ENCODE results near the gene PCBP3. TPM values are rescaled to one million over a fixed set of nuclear protein-coding genes. Genes with fewer than 3 reads are reported as not detected.

The PCBP3 gene
- total and polyA plus RNA-seq, 2 of the 13 experiments (the other 11 are each of a cell fraction or from before 2014, with no cell fraction given): not detected

DNA sequence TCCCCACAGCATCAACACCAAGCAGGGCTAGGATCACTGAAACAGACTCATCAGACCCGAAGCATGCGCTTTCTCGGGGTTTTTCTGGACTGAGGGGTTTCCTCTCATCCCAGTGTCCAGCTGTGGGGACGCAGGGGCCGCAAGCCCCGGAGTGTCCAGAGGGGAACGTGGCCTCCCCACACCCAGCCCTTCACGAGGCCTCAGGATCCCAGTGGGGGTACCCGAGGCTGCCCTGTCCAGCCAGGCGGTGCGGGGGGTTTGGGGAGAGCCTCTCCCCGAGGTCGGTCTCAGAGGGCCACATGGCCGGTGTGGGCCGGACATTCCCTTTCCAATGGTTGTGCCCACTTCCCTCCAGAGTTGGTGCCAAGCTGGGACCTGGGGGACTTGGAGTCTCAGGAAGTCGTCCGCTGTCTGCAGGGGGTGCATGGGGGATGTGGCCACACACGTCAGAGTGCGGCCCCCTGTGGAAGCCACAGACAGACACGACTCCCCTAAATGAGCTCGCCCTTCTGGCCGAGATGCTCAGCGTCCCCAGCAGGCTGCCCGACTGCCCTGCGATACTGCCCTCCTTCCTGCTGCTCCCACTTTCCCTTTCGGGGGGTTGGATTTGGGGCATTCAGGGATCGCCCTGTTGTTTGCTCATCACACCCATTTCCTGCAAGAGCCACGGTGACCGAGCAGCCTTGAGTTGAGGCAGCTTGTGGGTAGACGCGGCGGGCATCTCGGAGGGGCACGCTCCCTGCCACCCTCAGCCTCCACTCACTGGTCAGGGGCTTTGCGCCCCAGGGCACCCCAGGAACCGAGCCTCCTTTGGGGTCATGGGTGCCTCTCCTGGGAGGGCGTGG lies 342.2 kb downstream of the PCBP3 start:
- H3K4me3 ChIP-seq (replicated peaks in 1 of 3; ENCODE audit: insufficient read depth in 1 of 3, low read depth in 2 of 3, low read length in 3 of 3): no peak overlapping the region
- H3K9ac ChIP-seq (ENCODE audit: insufficient read depth, low read depth, low read length): no peak overlapping the region
- ATAC-seq (no peak), DNase-seq (ENCODE audit: low spot score) (no peak), FAIRE-seq (no peak)
- ChIA-PET CTCF (ENCODE audit: low intra/inter-chr PET ratio, low total read pairs) (no interaction called here), POLR2A (no interaction called here)
- no peak overlapping the region for H2AFZ ChIP-seq (ENCODE audit: low read length)
- no peaks in the 10 kb centered on the region for H3K9me3 ChIP-seq (ENCODE audit: low read length)
- no peaks in the 10 kb centered on the region for H3K79me2 ChIP-seq (ENCODE audit: insufficient read depth, low read length)
- no peaks in the 10 kb centered on the region for H3K36me3 ChIP-seq (replicated peaks in 1 of 2; ENCODE audit: control insufficient read depth in 1 of 2, insufficient read depth in 2 of 2, low read length in 2 of 2)
- intact Hi-C loops (cut with micrococcal nuclease; ENCODE audit: unreplicated experiment): no loop called here
- WGBS (ENCODE audit: low lambda C conversion rate): 90% methylated on average over 20 of the region's 37 CpGs
- no peak overlapping the region for H3K27ac ChIP-seq (ENCODE audit: extremely low read length, insufficient read depth, low read length)
- no TSS peak for BruUV-seq (replicated peaks)
- in situ Hi-C loops (cut with HindIII; ENCODE audit: extremely low pct_ligation_motif_present, low pct_unique_long_range_greater_than_20kb): no loop called here
- peaks cover 3 to 16% of the 10 kb centered on the region in 2 experiments; a peak in 4 of 5 replicates for H3K27me3 ChIP-seq (ENCODE audit: control insufficient read depth in 1 of 2, insufficient read depth in 2 of 2, low read length in 2 of 2)
- peaks cover 16% of the 10 kb centered on the region for H3K4me1 ChIP-seq (ENCODE audit: insufficient read depth, low read length)
- H3K4me2 ChIP-seq (ENCODE audit: low read depth, low read length): no peak overlapping the region
- no peaks in the 10 kb centered on the region for H4K20me1 ChIP-seq (ENCODE audit: insufficient read depth, low read length)
- TF ChIP-seq RFXANK (CRISPR knock-in tag; IDR thresholded peaks at IDR 0.05): no peak
- no peak for TF ChIP-seq ZNF558 (CRISPR knock-in tag; IDR thresholded peaks at IDR 0.05; ENCODE audit: borderline replicate concordance)
- TF ChIP-seq RXRB (CRISPR knock-in tag; IDR thresholded peaks at IDR 0.05; ENCODE audit: borderline replicate concordance): no peak
- TF ChIP-seq, protein P1, sequence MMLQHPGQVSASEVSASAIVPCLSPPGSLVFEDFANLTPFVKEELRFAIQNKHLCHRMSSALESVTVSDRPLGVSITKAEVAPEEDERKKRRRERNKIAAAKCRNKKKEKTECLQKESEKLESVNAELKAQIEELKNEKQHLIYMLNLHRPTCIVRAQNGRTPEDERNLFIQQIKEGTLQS (CRISPR knock-in tag; IDR thresholded peaks at IDR 0.05): no peak
- TF ChIP-seq, protein P2, sequence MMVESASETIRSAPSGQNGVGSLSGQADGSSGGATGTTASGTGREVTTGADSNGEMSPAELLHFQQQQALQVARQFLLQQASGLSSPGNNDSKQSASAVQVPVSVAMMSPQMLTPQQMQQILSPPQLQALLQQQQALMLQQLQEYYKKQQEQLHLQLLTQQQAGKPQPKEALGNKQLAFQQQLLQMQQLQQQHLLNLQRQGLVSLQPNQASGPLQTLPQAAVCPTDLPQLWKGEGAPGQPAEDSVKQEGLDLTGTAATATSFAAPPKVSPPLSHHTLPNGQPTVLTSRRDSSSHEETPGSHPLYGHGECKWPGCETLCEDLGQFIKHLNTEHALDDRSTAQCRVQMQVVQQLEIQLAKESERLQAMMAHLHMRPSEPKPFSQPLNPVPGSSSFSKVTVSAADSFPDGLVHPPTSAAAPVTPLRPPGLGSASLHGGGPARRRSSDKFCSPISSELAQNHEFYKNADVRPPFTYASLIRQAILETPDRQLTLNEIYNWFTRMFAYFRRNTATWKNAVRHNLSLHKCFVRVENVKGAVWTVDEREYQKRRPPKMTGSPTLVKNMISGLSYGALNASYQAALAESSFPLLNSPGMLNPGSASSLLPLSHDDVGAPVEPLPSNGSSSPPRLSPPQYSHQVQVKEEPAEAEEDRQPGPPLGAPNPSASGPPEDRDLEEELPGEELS (CRISPR knock-in tag; IDR thresholded peaks at IDR 0.05): no peak
- TF ChIP-seq, protein P3, sequence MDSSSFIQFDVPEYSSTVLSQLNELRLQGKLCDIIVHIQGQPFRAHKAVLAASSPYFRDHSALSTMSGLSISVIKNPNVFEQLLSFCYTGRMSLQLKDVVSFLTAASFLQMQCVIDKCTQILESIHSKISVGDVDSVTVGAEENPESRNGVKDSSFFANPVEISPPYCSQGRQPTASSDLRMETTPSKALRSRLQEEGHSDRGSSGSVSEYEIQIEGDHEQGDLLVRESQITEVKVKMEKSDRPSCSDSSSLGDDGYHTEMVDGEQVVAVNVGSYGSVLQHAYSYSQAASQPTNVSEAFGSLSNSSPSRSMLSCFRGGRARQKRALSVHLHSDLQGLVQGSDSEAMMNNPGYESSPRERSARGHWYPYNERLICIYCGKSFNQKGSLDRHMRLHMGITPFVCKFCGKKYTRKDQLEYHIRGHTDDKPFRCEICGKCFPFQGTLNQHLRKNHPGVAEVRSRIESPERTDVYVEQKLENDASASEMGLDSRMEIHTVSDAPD (CRISPR knock-in tag; IDR thresholded peaks at IDR 0.05): no peak
- no peak for TF ChIP-seq SP5 (CRISPR knock-in tag; IDR thresholded peaks at IDR 0.05; ENCODE audit: borderline replicate concordance, low read depth)
- TF ChIP-seq, protein P4, sequence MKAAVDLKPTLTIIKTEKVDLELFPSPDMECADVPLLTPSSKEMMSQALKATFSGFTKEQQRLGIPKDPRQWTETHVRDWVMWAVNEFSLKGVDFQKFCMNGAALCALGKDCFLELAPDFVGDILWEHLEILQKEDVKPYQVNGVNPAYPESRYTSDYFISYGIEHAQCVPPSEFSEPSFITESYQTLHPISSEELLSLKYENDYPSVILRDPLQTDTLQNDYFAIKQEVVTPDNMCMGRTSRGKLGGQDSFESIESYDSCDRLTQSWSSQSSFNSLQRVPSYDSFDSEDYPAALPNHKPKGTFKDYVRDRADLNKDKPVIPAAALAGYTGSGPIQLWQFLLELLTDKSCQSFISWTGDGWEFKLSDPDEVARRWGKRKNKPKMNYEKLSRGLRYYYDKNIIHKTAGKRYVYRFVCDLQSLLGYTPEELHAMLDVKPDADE (CRISPR knock-in tag; IDR thresholded peaks at IDR 0.05): no peak
- TF ChIP-seq, protein P5, sequence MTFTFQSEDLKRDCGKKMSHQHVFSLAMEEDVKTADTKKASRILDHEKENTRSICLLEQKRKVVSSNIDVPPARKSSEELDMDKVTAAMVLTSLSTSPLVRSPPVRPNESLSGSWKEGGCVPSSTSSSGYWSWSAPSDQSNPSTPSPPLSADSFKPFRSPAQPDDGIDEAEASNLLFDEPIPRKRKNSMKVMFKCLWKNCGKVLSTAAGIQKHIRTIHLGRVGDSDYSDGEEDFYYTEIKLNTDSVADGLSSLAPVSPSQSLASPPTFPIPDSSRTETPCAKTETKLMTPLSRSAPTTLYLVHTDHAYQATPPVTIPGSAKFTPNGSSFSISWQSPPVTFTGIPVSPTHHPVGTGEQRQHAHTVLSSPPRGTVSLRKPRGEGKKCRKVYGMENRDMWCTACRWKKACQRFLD (CRISPR knock-in tag; IDR thresholded peaks at IDR 0.05; ENCODE audit: borderline replicate concordance): no peak
- TF ChIP-seq, protein P6, sequence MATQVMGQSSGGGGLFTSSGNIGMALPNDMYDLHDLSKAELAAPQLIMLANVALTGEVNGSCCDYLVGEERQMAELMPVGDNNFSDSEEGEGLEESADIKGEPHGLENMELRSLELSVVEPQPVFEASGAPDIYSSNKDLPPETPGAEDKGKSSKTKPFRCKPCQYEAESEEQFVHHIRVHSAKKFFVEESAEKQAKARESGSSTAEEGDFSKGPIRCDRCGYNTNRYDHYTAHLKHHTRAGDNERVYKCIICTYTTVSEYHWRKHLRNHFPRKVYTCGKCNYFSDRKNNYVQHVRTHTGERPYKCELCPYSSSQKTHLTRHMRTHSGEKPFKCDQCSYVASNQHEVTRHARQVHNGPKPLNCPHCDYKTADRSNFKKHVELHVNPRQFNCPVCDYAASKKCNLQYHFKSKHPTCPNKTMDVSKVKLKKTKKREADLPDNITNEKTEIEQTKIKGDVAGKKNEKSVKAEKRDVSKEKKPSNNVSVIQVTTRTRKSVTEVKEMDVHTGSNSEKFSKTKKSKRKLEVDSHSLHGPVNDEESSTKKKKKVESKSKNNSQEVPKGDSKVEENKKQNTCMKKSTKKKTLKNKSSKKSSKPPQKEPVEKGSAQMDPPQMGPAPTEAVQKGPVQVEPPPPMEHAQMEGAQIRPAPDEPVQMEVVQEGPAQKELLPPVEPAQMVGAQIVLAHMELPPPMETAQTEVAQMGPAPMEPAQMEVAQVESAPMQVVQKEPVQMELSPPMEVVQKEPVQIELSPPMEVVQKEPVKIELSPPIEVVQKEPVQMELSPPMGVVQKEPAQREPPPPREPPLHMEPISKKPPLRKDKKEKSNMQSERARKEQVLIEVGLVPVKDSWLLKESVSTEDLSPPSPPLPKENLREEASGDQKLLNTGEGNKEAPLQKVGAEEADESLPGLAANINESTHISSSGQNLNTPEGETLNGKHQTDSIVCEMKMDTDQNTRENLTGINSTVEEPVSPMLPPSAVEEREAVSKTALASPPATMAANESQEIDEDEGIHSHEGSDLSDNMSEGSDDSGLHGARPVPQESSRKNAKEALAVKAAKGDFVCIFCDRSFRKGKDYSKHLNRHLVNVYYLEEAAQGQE (IDR thresholded peaks at IDR 0.05; ENCODE audit: borderline replicate concordance in 1 of 2, low read depth in 1 of 2, low read length in 2 of 2): no peak
- TF ChIP-seq NR2C2 (CRISPR knock-in tag; IDR thresholded peaks at IDR 0.05; ENCODE audit: borderline replicate concordance): no peak
- TF ChIP-seq ZNF614 (CRISPR knock-in tag; IDR thresholded peaks at IDR 0.05; ENCODE audit: borderline replicate concordance): no peak
- no peak for TF ChIP-seq ZNF772 (CRISPR knock-in tag; IDR thresholded peaks at IDR 0.05)

All from HepG2 (cell line).